ENCODE results near the gene OR8B12.
A peak's percentile ranks its signal among the peaks of the same experiment; 100 is the strongest.

OR8B12 gene

DNA sequence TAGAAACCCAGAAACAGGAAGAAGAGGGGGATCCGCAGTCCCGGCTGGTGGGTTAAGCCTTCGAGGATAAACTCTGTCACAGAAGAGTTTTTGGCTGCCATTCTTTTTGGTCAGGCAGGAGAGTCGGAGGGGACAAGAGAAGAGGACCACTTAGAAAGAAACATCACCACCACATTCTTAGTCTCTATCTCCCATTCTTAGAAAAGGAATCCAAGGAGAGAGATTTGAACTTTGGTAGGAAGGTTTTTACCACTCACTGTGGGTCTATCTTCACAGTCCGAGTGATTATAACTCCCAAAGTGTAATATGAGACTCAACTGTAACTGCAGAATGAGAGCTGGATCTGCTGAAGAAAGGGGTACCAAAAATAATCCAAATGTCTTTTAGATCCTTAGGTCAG, at the start of gene OR8B12:
TSS of gene OR8B12 (minus strand) at position 101 of the 400 bp plus-strand sequence. CDS start at position 101, 0 bp downstream.
- DNase-seq: no peak

- no peak for DNase-seq
These were observed 49.2 kb upstream of the OR8B12 start for GRCh38 chr11:124592627-124593026.

- DNase-seq: no peak
These were observed 48.0 kb upstream of the OR8B12 start for GRCh38 chr11:124591430-124591829.

GRCh38 chr11:124586238-124586860, 42.9 kb upstream of the OR8B12 start:
- DNase-seq: peak; percentile 5

DNA sequence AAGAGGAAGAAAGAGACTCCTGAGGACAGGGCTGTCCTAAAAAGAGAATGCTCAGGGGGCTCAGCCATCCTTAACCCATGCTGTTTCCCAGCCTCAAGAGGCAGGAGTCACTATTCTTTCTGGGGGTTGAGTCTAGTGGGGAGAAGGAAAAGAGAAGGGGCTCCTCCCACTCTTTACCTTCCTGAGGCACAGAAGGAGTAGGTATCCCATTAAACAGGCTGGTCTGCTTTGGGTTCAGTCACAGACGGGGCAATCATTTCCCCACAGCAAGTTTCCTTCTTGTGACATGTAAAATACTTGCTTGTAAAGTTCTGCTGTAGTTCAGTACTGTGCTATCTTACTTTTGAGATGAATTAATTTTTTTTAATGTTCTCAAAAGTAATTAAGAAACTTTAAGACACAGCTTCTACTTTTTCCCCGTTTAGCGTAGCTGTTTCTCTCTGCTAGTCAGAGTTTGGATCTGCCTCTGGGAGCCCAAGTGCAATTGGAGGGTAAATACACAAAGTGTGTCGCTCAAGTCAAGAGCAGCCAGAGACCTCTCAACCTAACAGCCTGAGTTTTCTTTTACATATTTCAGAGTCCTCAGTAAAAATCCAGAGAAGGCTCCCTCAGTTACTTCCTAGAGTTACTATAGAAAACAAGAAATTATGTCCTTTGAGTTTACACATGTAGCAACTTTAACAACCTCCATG, 41.4 kb upstream of the OR8B12 start:
- DNase-seq: no peak

- no peak for DNase-seq
These were observed 40.3 kb upstream of the OR8B12 start for GRCh38 chr11:124583781-124584180.

GRCh38 chr11:124582565-124582964, 39.1 kb upstream of the OR8B12 start:
- no peak for DNase-seq

DNA sequence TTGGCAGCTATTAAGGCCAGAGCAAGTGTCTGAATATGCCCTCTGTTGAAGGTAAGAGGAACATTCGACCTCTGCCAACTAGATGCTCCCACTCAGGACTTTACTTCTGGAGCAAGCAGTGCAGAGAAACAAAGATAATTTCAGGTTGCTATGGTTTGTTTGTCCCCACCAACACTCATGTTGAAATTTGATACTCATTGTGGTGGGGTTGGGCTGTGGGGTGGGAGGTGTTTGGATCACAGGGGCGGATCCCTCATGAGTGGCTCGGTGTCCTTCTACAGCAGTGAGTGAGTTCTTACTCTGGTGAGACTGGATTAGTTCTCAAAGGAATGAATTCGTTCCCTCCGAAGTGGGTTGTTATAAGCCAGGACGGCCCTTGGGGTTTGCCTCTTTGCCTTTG, 38.4 kb upstream of the OR8B12 start:
- no peak for DNase-seq

GRCh38 chr11:124578761-124579160, 35.3 kb upstream of the OR8B12 start:
- no peak for DNase-seq

- DNase-seq: no peak
These were observed 34.4 kb upstream of the OR8B12 start for GRCh38 chr11:124577716-124578427.

DNA sequence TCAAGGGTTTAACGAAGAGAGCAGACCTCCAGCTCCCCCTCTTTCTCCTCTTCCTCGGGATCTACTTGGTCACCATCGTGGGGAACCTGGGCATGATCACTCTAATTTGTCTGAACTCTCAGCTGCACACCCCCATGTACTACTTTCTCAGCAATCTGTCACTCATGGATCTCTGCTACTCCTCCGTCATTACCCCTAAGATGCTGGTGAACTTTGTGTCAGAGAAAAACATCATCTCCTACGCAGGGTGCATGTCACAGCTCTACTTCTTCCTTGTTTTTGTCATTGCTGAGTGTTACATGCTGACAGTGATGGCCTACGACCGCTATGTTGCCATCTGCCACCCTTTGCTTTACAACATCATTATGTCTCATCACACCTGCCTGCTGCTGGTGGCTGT, 26.7 kb upstream of the OR8B12 start:
- no peak for DNase-seq

DNA sequence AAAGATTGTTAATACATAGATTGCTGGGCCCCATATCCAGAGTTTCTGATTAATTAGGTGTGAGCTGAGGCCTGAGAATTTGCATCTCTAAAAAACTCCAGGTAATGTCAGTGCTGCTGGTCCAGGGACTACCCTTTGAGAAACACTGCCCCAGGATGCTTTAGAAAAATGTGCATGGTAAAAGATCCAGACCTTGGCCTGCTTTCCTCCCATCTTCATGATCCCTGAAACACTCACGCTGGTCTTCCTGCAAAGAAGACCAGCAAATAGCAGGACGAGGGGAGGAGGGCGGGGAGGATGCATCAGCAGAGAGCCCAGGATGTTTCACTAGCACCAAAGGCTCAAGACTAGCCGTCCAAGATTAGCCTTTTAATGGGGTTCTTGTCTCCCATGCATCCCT, 26.2 kb upstream of the OR8B12 start, which contains the start of gene OR8A1:
TSS of gene OR8A1 (plus strand) at position 301 of the 400 bp plus-strand sequence. CDS start 123 bp downstream, outside the sequence.
- no peak for DNase-seq

- DNase-seq: no peak
These were observed 13.4 kb upstream of the OR8B12 start for GRCh38 chr11:124556828-124557227.

GRCh38 chr11:124551987-124552386, 8.5 kb upstream of the OR8B12 start:
- DNase-seq: no peak

- no peak for DNase-seq
These were observed 7.7 kb upstream of the OR8B12 start for GRCh38 chr11:124551189-124551588.

- DNase-seq: no peak
These were observed 309 bp downstream of the OR8B12 start for GRCh38 chr11:124543145-124543544.

- no peak for DNase-seq
These were observed 2.2 kb downstream of the OR8B12 start for GRCh38 chr11:124541204-124541603.

- no peak for DNase-seq
These were observed 5.4 kb downstream of the OR8B12 start for GRCh38 chr11:124538019-124538418.

- peak; percentile 28 for DNase-seq
These were observed 6.9 kb downstream of the OR8B12 start for GRCh38 chr11:124536520-124536919.

DNA sequence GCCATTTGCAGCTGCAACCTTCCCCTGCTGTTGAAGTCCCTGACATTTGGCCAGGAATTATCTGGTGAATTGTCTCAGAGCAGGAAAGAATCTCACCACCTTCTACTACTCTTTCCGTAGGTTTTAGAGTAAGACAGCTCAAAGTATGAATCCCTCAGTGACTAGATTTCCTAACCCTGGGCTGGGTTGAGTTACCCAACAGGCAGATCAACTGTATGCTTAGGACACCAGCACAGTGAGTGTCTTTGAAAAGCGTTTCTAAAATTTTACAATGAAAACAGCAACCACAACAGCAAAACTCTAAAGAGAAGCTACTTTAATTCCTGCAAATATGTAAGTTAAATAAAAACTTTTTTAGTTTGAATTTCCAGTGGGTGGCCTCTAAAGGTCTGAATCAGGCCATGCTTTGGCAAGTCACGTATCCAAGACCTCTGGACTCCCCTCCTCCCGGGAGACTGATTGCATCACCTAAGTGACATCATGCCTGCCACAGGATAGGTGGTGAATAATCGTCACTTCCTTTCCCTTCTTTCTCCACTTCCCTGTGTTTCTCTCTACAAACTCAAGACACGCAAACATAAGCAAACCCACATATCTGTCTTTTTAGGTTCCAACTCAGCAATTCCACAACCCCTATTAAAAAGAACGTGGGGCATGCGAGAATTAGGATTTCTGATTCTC, 7.8 kb downstream of the OR8B12 start:
- DNase-seq: no peak

DNA sequence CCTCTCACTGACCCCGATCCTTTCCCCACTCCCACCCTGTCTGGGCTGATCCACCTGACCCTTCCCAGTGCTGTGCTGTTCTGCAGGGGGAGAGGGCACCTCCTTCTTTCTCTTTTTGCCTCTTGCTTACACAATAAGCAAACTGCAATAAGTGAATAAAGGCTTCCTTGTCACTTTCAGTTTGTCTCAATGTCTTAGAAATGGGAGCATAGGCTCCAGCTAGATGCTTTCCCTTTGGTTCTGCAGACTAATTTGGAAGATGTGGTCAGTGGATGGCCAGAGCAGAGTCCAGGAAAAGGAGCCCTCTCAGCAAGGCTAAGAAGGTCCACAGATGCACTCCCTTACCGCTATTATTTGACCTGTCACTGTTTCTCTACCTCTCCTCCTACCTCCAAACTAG, 9.4 kb downstream of the OR8B12 start:
- DNase-seq: no peak

DNA sequence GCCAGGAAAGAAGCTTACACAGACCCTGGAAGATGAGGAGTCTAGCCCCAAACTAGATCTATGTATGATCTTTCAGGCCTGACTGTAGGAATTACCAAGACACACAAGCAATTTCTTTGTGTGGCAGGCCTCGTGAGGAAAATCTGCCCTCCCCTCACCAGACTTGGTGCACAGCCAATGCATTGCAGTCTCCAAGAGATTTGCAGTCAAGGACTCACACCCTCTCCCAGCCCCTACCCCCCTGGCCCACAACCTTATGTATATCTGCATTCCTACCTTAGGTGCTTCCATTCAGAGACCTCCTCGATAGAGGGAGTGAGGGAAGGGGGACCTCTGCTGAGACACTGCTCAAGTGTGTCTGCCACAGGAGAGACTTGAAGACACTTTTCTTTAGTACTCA, 9.8 kb downstream of the OR8B12 start:
- no peak for DNase-seq

- DNase-seq: no peak
These were observed 23.0 kb downstream of the OR8B12 start for GRCh38 chr11:124520550-124520854.

All from GDM1 (cell line).